Caco-2 (cell line): ENCODE results near the gene NFASC. TPM values are rescaled to one million over a fixed set of nuclear protein-coding genes. Genes with fewer than 3 reads are reported as not detected.

Experiments used
- BruUV-seq: library from RNA; stranded (reverse); fragments of 400-500 nt; replicated peaks from 2 replicates; lab custom pipeline; 2021; lab: Mats Ljungman, UMichigan
- CTCF ChIA-PET: fragments of 300-600 bp; sonication (Branson Sonifier 250); formaldehyde crosslinking; loops from one replicate; lab custom pipeline; 2022; ENCODE audit warnings: antibody characterized with exemption; lab: Charles Lee
- POLR2A ChIA-PET: fragments of 300-600 bp; sonication (Branson Sonifier 250); formaldehyde crosslinking; loops from one replicate; lab custom pipeline; 2022; ENCODE audit warnings: antibody characterized with exemption; lab: Charles Lee
- DNase-seq, 2 experiments: peaks; one replicate each; pipeline versions ENCODE4 v3.0.0 to v3.0.0-alpha.2; 2020 to 2022
- H3K27me3 ChIP-seq: replicated peaks from 2 replicates; pipeline ENCODE4 v1.6.0; 2011; ENCODE audit warnings: low read length; ENCODE audit not compliant: control insufficient read depth, insufficient read depth
- H3K36me3 ChIP-seq: 2 replicates; pipeline ENCODE4 v1.5.1; 2011; ENCODE audit warnings: low read length; ENCODE audit not compliant: control insufficient read depth, insufficient read depth
- H3K4me1 ChIP-seq: fragments of 250-450 bp; sonication (Bioruptor Pico); 2 replicates; pipeline ENCODE4 v1.5.1; 2020; ENCODE audit warnings: mild to moderate bottlenecking
- H3K4me3 ChIP-seq: 2 replicates; pipeline ENCODE4 v1.5.1; 2011; ENCODE audit warnings: low read depth, mild to moderate bottlenecking, control low read depth, low read length
- H3K9me3 ChIP-seq: fragments of 250-450 bp; sonication (Bioruptor Pico); 2 replicates; pipeline ENCODE4 v1.5.1; 2020; ENCODE audit warnings: mild to moderate bottlenecking, moderate library complexity
- H3K27ac Mint-ChIP-seq: one replicate; pipeline ENCODE4 v1.8.0; 2022; ENCODE audit warnings: mixed read lengths; ENCODE audit not compliant: unreplicated experiment
- H3K27me3 Mint-ChIP-seq: one replicate; pipeline ENCODE4 v1.8.0; 2022; ENCODE audit warnings: mixed read lengths; ENCODE audit not compliant: insufficient read depth, unreplicated experiment
- H3K36me3 Mint-ChIP-seq: one replicate; pipeline ENCODE4 v1.8.0; 2022; ENCODE audit warnings: mild to moderate bottlenecking, mixed read lengths; ENCODE audit not compliant: insufficient read depth, unreplicated experiment
- H3K4me1 Mint-ChIP-seq: one replicate; pipeline ENCODE4 v1.8.0; 2022; ENCODE audit warnings: low read depth, mixed read lengths; ENCODE audit not compliant: unreplicated experiment
- H3K4me3 Mint-ChIP-seq: one replicate; pipeline ENCODE4 v1.8.0; 2022; ENCODE audit warnings: mild to moderate bottlenecking, moderate library complexity, mixed read lengths; ENCODE audit not compliant: unreplicated experiment
- H3K9me3 Mint-ChIP-seq: one replicate; pipeline ENCODE4 v1.8.0; 2022; ENCODE audit warnings: mixed read lengths; ENCODE audit not compliant: unreplicated experiment
- intact Hi-C: fragments of 100-400 bp; cut with micrococcal nuclease; formaldehyde crosslinking; loops from one replicate; pipeline ENCODE4 v1.10.0; 2022; ENCODE audit not compliant: unreplicated experiment
- total RNA-seq: library from RNA; stranded (reverse); gene quantifications from 2 replicates; pipeline ENCODE4 v1.2.3, GENCODE V29; 2022
- TF ChIP-seq, protein P1 (sequence below), 2 experiments: fragments of 200-600 bp in 1 of 2; IDR thresholded peaks; 1 replicate in 1 of 2; 2 replicates in 1 of 2; pipeline versions ENCODE4 v1.5.1 to v1.8.0; 2011 to 2022; ENCODE audit warnings: antibody characterized with exemption in 1 of 2, control low read depth in 1 of 2, inconsistent platforms in 1 of 2, low read depth in 1 of 2, low read length in 1 of 2, mild to moderate bottlenecking in 1 of 2, moderate library complexity in 1 of 2; ENCODE audit not compliant: insufficient read depth in 1 of 2, severe bottlenecking in 1 of 2, unreplicated experiment in 1 of 2

Gene NFASC
- total RNA-seq, 1 experiment from 2014 or later, result 1.3 TPM

GRCh38 chr1:204917802-204918201 is 47.1 kb downstream of the NFASC start:
- DNase-seq, result no peak
- peaks cover 50% of the 10 kb centered on the region for H3K4me1 ChIP-seq
- H3K4me1 Mint-ChIP-seq, result peaks cover 29% of the 10 kb centered on the region
- POLR2A ChIA-PET, result no interaction called here
- no peaks in the 10 kb centered on the region for H3K27me3 ChIP-seq
- intact Hi-C loops, result no loop called here
- TF ChIP-seq, protein P1, sequence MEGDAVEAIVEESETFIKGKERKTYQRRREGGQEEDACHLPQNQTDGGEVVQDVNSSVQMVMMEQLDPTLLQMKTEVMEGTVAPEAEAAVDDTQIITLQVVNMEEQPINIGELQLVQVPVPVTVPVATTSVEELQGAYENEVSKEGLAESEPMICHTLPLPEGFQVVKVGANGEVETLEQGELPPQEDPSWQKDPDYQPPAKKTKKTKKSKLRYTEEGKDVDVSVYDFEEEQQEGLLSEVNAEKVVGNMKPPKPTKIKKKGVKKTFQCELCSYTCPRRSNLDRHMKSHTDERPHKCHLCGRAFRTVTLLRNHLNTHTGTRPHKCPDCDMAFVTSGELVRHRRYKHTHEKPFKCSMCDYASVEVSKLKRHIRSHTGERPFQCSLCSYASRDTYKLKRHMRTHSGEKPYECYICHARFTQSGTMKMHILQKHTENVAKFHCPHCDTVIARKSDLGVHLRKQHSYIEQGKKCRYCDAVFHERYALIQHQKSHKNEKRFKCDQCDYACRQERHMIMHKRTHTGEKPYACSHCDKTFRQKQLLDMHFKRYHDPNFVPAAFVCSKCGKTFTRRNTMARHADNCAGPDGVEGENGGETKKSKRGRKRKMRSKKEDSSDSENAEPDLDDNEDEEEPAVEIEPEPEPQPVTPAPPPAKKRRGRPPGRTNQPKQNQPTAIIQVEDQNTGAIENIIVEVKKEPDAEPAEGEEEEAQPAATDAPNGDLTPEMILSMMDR (IDR thresholded peaks at IDR 0.05; ENCODE audit: insufficient read depth in 1 of 2, low read depth in 1 of 2, low read length in 1 of 2, severe bottlenecking in 1 of 2, unreplicated experiment in 1 of 2), result no peak
- H3K36me3 Mint-ChIP-seq, result no peaks in the 10 kb centered on the region
- H3K27ac Mint-ChIP-seq, result no peak overlapping the region
- CTCF ChIA-PET, result no interaction called here
- no peak overlapping the region for H3K4me3 ChIP-seq
- peaks cover 9% of the 10 kb centered on the region for H3K9me3 Mint-ChIP-seq
- peaks cover 12% of the 10 kb centered on the region for H3K9me3 ChIP-seq
- H3K27me3 Mint-ChIP-seq, result no peaks in the 10 kb centered on the region
- H3K36me3 ChIP-seq, result no peaks in the 10 kb centered on the region
- H3K4me3 Mint-ChIP-seq, result no peak overlapping the region
- BruUV-seq, result no TSS peak

DNA sequence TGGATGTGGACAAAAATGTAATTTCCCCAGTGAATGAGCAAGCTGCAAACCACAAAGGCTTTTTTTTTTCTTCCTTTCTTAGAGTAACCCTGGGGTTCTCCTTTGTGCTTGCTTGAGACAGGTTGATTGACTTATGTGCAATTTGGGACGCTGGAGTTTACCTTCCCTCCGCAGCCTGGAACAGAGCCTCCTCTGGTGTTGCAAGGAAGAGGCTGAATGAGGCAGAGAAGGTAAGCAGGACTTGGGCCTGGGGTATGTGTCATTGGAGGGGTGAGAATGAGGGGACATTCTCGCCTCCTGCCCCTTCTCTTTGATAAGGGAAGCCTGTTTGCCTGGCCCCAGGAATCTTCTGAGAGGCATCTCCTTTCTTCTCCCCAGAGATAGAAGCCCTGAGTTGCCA is 49.8 kb downstream of the NFASC start:
- DNase-seq, result peak in 1 of 2 experiments; percentile 25
- Mint-ChIP-seq H3K4me3 (no peak overlapping the region), H3K27me3 (no peaks in the 10 kb centered on the region), H3K27ac (no peak overlapping the region), H3K36me3 (no peaks in the 10 kb centered on the region), H3K9me3 (no peaks in the 10 kb centered on the region), H3K4me1 (peaks cover 52% of the 10 kb centered on the region)
- Histone ChIP-seq H3K27me3 (no peaks in the 10 kb centered on the region), H3K36me3 (no peaks in the 10 kb centered on the region), H3K4me1 (peaks cover 77% of the 10 kb centered on the region), H3K9me3 (peaks cover 12% of the 10 kb centered on the region), H3K4me3 (no peak overlapping the region)
- no TSS peak for BruUV-seq
- ChIA-PET CTCF (interaction anchor here (0.7 kb wide), 1 partner anchor 16 kb away, joined by 5 read pairs; no protein-coding TSS in a partner anchor), POLR2A (no interaction called here)
- intact Hi-C loops, result no loop called here
- TF ChIP-seq, protein P1 (IDR thresholded peaks at IDR 0.05; ENCODE audit: insufficient read depth in 1 of 2, low read depth in 1 of 2, low read length in 1 of 2, severe bottlenecking in 1 of 2, unreplicated experiment in 1 of 2), result no peak

DNA sequence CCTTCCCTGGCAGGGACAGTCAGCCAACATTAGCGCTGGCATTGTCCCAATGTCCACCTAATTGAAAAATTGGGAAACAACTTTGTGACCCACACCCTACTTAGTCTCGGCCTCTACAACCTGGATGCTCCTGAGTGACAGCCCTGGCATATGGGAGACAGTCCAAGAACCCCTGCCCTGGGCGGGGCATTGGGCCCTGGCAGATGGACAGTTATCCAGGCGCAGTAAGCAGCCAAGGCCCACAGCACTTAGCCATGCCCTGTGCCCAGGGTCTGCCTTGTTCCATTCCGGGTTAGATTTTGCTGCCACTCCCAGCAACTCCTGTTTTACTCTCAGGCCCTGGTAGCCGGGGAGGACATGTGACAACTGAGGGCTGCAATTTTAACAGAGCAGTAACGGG is 50.3 kb downstream of the NFASC start:
- H3K4me3 ChIP-seq, result no peak overlapping the region
- DNase-seq, result no peak
- CTCF ChIA-PET, result interaction anchor here (0.7 kb wide), 1 partner anchor 15 kb away, joined by 5 read pairs; no protein-coding TSS in a partner anchor
- H3K4me3 Mint-ChIP-seq, result no peak overlapping the region
- no peaks in the 10 kb centered on the region for H3K9me3 Mint-ChIP-seq
- TF ChIP-seq, protein P1 (IDR thresholded peaks at IDR 0.05; ENCODE audit: insufficient read depth in 1 of 2, low read depth in 1 of 2, low read length in 1 of 2, severe bottlenecking in 1 of 2, unreplicated experiment in 1 of 2), result no peak
- H3K36me3 ChIP-seq, result no peaks in the 10 kb centered on the region
- H3K27ac Mint-ChIP-seq, result no peak overlapping the region
- H3K27me3 ChIP-seq, result no peaks in the 10 kb centered on the region
- POLR2A ChIA-PET, result no interaction called here
- no peaks in the 10 kb centered on the region for H3K36me3 Mint-ChIP-seq
- H3K9me3 ChIP-seq, result peaks cover 12% of the 10 kb centered on the region
- peaks cover 78% of the 10 kb centered on the region for H3K4me1 ChIP-seq
- intact Hi-C loops, result no loop called here
- H3K27me3 Mint-ChIP-seq, result no peaks in the 10 kb centered on the region
- peaks cover 53% of the 10 kb centered on the region for H3K4me1 Mint-ChIP-seq
- no TSS peak for BruUV-seq
